Loucy (cell line): ENCODE data around the gene FAM181A.

ENCODE experiments used
- CTCF ChIP-seq: fragments of 200-600 bp; sonication (generic); conservative IDR thresholded peaks from 2 replicates; pipeline ENCODE4 v1.5.1; 2014; ENCODE audit warnings: mild to moderate bottlenecking, antibody characterized with exemption, low read length
- EZH2phosphoT487 ChIP-seq: fragments of 200-600 bp; IDR thresholded peaks from 2 replicates; pipeline ENCODE4 v1.6.1; 2018; ENCODE audit warnings: antibody characterized with exemption, mild to moderate bottlenecking, moderate library complexity, borderline replicate concordance

DNA sequence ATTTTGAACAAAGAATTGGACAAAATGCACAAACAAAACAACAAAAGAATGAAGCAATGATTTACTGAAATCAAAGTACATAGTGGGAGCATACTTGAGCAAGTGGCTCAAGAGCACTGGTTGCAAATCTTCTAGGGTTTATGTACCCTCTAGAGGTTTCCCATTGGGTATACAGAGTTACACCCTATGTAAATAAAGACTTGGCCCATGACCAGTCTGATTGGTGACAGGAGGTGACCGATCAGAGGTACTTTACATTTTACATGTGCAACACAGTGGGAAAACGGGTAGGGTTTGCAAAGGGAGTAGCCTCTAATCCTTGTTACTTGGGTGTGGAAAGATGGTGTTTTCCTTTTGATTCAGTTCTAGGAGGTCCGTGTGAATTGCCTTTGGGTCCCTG is 10.6 kb upstream of the FAM181A start:
- no peak for TF ChIP-seq CTCF
- TF ChIP-seq EZH2phosphoT487, result no peak
